Inferior parietal cortex (tissue), 1 donor: Measurements from ENCODE around the gene PIK3CG.

ENCODE experiments used
- DNase-seq: peaks from one replicate; pipeline ENCODE4 v3.0.0-alpha.2; 2016; ENCODE audit errors: extremely low spot score

Gene PIK3CG

DNA sequence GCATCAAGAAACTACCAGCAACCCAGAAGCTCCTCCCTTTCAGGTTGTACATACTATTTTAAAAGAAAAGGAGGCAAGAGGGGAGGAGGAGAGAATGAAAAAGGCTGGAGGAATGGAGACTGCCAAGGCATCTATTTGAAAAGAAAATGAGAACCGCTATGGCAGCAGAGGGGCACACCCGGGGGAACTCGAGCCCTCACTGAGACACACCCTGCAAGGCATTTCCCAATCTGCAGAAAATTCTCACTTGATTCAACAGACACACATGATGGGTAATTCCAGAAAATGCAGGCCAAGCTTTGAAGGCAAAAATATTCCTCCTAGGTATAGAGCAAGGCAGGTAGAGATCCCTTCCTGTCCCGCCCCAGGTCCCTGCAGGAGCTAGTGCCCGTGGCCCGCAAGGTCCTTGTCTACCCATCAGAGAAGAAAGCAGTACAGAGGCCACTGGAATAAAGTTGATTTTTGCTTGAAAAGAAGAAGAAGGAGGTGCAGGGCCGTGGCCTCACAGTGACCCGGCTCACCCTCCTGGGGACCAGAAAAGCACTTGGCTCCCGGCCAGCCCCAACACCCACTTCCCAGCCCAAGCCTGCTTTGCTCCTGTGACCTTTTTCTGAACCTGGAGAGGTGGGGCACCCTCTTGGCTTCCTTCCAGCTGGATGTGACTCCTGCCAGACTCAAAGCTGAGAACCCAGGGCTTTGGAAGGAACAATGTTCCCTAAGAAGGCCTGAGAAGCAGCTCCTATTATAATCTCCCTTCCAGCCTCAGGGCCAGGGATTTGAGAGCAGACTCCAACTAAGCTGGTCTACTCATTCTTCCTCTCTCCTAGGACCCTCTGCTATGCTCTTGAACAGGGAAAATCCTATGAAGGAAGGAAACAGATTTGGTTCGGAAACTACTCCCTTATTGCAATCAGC is 6.2 kb upstream of the PIK3CG start:
- peak; percentile 38 for DNase-seq

DNA sequence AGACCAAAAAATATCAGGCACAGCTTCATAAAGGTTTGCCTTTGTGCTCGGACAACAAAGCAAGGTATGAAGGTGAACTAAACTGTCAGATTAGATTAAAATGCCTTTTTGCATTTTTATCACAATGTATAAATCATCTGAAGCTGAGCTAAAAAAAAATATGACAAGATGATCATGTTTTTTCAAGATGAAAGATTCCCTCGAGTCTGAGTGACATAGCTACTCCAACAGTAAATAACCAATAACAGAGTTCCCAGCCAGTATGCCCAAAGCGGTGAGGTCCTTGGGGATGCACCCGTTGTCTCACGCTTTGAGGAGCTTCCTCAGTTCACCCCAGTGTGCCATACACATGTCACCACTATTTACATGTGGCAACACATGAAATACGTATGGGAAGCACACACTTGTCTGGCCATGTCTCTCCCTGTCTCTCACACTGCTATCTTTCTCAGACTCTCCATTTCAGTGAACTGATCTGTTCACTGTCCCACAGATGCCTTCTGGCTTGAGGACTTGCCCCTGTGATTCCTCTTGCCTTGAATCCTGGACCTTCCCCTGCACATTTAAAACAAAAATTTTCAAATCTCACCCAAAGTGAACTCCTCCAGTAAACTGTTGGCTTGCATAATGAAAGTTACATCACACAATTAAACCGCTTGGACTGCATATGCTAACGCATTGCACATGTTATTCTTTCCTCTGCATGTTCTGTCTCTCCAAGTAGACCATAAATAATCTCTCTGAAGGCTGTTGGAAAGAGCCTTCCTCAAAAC is 2.6 kb upstream of the PIK3CG start:
- DNase-seq = no peak

DNA sequence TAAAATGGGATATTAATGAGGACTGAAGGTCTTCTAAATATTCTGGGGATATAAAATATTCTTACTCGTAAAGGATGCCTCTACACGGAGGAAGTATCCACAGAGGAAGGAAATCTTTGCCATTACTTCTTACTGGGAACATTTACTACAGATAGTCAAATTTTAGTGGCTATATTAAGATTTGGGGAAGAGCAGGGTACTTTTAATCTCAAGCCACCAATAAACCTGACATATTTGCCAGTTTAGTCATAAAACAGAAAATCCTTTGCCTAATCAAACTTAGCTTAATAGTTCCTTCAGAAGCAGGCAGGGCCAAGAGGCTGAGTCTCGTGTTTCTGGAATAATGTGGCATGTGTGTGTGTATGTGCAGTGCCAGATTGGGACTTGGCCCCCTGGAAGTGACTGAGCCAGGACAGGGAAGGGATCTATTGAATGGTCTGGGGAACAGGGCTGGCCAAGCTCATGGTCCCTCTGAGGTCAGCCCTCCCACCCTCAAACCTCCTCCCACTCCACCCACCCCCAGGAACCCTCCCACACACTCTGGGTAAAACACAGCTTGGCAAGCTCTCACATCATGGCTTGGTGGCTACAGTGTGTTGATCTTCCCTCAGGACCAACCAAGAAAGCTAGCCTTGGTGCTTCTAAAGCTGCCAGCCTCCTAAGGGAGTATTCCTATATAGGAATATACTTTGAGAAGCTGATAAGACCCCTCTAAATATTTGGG is 1.6 kb upstream of the PIK3CG start:
- DNase-seq = no peak

DNA sequence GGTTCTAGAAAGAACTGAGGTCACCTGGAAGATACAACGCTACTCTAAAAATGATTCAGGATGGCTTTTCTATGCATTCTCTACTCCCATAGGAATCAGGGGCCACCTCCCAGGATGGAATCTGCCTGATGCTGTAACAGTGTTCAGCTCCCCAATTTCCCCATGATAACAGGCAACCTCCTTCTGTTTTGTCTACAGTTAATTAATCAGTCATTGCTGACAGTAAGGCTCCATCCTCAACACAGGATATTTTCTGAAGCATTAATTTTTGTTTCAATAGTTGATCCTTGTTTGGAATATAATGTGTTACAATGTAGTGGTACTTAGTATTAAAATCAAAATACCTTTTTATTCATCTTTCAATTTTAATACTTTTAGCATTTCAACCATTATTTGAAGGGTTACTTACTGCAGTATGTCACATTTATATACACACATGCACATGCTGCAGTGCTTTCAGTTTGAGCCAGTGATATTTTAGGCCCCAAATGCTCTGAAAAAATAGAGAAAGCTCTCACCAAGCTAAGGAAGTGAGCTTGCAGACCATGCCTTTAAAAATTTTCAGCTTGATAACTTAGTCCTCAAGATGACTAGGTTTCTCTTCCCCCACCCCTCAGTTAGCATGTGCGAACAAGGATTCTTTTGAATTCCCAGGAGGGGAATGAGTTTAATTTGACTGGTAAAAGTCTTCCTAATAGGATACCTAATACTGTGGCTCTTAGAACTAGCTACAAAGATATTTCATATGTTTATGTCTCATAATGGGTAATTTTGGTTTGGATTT is 592 bp upstream of the PIK3CG start:
- no peak for DNase-seq

DNA sequence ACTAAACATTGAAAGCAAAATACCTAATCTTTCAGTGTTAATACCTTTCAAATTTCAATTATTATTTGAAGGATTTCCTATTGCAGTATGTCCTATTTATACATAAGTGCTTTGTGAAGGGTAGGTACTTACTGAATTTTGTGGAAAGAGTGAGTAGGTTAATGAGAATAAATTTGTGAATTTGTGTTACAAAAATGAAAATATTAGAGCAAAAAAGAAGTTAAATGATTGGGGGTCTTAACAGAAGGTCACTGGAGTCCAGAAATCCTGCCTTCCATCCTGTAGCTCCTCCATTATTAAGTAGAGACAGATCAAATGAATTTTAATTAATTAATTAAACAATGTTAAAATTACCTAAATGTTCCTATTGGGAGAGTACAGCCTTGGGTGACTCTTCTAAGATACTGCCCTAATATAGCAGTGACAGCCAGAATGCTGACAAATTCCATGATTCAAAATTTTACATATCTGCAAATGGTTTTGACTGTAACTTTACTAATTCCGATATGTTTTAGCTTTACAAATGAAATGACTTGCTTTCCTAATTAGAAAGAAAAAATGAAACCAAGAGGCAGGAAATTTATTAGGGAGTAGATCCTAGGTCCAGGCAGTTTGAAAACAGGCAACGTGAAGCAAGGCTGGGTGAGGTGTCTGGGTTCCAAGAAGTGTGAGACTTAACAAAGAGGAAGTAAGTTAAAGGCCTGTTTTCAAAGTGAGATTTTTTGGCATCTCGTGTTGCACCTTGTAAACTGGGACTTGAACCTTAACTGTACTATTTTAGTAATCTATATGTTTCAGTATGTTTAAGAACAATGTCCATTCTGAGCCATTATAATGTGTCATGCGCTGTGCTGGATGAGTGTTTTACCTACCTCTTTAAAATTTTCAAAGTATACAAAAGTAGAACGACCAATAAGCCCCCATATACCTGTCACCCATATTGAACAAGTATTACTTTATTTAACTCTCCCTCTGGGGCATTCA is 1.5 kb downstream of the PIK3CG start:
- no peak for DNase-seq

DNA sequence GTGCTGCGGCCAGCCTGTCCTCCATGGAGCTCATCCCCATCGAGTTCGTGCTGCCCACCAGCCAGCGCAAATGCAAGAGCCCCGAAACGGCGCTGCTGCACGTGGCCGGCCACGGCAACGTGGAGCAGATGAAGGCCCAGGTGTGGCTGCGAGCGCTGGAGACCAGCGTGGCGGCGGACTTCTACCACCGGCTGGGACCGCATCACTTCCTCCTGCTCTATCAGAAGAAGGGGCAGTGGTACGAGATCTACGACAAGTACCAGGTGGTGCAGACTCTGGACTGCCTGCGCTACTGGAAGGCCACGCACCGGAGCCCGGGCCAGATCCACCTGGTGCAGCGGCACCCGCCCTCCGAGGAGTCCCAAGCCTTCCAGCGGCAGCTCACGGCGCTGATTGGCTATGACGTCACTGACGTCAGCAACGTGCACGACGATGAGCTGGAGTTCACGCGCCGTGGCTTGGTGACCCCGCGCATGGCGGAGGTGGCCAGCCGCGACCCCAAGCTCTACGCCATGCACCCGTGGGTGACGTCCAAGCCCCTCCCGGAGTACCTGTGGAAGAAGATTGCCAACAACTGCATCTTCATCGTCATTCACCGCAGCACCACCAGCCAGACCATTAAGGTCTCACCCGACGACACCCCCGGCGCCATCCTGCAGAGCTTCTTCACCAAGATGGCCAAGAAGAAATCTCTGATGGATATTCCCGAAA is 2.7 kb downstream of the PIK3CG start:
- no peak for DNase-seq

DNA sequence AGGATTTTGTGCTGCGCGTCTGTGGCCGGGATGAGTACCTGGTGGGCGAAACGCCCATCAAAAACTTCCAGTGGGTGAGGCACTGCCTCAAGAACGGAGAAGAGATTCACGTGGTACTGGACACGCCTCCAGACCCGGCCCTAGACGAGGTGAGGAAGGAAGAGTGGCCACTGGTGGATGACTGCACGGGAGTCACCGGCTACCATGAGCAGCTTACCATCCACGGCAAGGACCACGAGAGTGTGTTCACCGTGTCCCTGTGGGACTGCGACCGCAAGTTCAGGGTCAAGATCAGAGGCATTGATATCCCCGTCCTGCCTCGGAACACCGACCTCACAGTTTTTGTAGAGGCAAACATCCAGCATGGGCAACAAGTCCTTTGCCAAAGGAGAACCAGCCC is 3.3 kb downstream of the PIK3CG start:
- no peak for DNase-seq

DNA sequence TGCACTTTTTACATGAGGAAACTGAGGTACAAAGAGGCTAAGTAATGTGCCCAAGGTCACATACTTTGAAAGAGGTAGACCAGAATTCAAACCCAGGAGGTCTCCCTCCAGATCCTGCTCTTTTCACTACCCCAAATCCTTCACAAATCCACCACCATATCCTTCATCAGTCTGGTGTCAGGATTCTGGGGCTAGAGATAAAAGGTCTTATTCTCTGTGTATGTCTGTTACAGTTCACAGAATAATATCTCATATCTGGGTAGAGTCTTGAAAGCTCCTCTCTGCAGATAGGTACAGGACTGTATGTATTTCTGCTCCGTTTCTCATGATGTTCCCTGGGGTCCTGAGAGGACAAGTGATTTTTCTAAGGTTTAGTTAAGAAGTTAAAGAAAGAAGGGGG is 4.9 kb downstream of the PIK3CG start:
- DNase-seq = no peak

DNA sequence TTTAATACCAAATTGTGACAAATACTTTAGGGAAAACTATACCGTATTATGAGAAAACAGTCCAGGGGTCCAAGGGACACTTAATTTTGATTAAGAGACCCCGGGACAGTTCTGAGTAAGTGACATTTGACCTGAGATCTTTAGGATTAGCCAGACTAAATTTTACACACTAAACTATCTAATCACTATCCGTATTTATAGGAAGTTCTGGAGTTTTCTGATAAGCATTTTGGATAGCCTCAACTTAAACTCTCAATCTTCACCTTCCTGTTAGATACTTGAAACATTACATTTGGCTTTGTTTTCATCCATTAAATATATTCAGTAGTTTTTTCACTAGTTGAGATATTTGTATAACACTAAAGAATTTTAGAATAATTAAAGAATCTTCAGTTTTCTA is 5.4 kb downstream of the PIK3CG start:
- no peak for DNase-seq

DNA sequence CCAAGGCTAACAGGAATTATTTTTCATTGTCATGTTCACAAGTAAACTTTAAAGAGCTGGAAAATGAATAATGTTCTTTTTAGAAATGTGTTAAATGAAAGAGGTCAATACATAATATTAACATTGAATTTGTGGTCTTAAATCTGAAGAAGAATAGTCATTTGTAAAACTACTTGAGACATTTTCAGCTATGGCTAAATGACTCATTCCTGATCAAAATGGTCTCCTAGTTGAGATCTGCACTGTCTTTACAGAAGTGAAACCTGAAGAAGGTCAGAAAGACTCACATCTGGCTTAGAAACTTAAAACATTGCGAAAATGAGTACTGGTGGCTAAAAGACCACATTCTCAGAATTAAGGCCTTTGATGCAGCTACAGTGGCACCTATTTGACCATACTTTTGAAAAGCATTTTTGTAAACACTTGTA is 5.9 kb downstream of the PIK3CG start:
- no peak for DNase-seq

DNA sequence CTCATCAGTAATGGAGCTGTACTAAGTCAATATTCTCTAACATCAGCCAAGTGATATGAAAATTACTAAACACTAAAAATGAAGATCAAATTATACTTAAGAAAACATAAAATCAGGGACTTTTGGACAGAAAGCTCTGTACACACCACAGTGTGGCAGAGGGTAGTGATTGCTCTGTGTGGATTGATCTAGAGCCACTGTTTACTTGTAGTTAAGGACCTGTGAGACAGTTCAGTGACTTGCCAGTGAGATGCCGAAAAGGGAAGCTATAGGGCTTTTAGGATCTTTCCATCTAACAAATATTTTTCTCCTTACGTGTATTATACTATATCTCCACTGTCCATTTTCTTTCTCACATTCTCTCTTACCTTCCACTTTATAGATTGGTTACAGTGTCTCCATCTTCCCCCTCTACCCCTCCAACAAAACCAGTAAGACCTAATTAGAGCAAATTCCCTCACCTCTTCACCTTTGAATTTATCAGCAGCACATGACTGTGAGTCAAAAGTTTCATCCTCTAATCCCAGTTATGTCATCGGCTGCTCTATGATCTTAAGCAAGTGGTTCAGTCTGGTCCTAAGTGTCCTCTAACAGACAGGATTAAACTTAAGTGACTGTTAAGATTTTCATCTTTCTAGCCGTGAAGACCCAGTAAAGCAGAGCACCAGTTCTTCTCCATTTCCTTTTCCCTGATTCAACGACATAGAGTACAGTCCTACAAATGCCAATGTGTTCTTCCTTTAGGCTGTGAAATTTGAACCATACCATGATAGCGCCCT is 6.9 kb downstream of the PIK3CG start:
- no peak for DNase-seq

DNA sequence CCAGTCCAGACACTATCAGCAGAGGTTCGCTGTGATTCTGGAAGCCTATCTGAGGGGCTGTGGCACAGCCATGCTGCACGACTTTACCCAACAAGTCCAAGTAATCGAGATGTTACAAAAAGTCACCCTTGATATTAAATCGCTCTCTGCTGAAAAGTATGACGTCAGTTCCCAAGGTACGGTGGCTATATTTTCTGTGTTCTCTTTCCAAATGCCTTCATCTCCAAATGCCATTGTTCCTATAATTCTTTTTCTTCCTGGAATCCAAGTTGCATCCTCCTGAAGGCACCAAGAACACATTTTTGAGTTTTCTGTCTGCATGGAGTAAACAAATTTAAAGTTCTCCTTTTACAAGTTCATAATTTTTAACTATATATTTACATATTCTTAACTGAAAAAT is 7.7 kb downstream of the PIK3CG start:
- no peak for DNase-seq

DNA sequence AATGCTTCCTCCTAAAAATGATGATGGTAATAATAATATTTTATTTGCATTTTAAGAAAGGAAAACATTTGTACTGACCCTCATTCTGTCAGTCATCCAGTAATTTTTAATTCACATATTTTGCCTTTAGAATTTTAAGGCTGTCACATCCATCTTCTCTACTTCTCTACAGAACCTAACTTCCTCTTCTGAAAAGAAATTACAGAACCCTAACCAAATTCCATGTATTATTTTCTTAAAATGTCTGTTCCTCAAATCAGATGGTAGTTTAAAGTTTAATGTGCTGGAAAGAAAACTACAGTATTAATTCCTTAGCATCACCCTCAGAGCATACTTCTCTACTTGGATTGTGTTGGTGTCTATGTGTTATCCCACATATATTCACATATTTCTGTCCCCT is 9.0 kb downstream of the PIK3CG start:
- no peak for DNase-seq

DNA sequence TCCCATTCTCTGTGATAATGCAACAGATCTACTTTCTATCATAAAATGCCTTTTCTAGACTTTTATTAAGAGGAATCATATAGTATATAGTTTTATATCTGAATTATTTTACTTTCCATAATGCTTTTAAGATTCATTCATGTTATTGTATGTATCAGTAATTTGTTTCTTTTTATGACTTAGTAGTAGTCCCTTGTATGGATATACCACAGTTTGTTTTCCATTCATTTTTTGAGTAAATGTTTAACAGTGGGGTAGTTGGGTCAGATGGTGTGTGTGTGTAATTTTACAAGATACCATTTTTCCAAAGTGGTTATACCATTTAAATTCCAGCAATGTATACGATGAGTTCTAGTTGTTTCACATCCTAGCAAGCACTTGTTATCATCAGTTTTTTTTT is 10.4 kb downstream of the PIK3CG start:
- DNase-seq = no peak

DNA sequence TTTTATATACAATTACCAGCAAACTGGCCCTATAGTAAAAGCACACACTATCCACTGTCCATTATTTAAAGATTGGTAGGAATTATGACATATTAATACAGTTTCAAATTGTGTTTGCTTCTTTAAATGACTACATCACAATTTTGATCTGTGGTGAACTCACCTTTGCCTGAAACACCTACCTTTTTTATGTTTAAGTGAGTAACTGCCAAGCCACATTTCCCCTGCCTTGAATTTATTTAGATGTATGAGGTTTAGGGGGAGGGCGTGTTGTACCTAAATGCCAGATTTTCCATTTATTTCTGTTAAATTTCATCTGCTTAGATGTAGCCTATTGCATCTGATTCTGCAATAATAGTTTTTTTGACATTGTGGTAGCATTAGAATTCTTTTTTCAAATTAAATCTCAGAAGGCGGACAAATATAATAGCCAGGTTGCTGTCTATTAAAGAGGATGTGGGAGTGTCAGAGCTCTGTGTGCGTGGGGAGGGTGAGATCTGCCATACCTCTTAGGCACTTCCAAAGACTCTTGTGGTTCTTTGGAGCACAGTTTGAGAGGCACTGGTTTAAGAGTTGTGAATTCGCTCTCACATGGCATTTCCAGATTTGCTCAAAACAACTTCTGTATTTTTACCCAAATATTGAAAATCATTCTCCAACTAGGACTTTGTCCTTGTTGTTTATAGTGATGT is 13.8 kb downstream of the PIK3CG start:
- DNase-seq = no peak

DNA sequence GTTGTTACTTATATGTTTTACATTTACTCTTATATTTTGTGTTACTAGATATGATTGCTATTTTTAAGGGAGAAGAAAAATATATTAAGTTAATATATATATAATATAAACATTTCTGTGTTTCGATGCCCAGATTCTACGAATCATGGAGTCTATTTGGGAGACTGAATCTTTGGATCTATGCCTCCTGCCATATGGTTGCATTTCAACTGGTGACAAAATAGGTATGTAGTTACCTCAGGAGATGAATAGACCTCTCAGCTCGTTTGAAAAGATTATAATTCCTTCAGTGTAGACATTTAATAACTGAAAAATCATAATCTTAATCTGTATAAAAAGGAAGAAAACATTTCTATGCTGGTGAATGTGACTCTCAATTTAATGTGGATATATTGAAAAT is 16.9 kb downstream of the PIK3CG start:
- no peak for DNase-seq

DNA sequence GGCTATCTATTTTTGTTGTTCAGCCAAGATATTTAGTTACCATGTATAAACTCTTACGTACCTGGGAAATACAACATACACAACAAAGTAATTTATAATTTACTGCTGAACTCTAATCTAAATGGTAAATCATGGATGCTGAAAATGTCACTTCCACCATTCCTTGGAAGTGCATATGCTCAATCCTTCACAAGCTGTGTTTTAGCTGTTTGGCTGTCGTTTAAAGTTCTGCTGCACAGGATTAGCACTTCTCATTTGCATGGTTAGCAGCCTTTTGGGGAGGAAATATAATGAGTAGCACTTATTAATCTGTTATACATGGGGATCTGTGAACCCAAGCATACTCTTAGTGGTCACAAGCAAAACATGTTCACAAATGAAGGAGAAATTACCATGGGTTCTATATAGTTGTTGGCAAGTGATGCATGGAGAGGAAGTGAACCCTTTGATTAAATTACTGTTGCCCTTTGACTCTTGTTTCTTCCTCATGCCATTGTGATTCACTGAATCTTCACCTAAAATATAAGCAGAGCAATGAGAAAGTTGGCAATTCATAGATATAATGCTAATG is 18.5 kb downstream of the PIK3CG start:
- no peak for DNase-seq

DNA sequence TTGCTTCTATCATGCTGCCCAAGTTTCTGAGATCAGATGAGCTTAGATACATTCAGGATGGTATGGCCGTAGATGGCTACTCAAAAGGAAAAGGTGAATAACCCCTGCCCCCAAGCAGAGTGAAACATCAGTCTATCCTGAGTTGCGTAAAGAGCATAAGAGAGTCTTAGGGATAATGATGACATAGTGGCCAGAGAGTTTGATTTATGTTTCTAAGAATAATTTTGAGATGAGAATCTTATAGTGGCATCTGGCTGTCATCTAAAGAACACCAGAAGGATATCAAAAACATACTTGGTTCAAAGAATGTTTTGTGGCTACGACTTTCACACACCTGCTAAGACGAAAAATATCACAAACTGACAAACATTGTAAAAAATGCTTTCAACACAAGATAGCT is 20.6 kb downstream of the PIK3CG start:
- no peak for DNase-seq
